Stimulated activated CD4-positive, alpha-beta T cell treated with anti-CD3 and anti-CD28 coated beads, TNF-alpha, amount 100 ng/mL, for 4 hours (primary cell): ENCODE measurements around the gene PGBD1.

Experiments used
- DNase-seq, 3 experiments: peaks; one replicate each; pipeline ENCODE4 v3.0.0-alpha.2; 2020; ENCODE audit warnings: low read depth in 3 of 3

PGBD1 gene

DNA sequence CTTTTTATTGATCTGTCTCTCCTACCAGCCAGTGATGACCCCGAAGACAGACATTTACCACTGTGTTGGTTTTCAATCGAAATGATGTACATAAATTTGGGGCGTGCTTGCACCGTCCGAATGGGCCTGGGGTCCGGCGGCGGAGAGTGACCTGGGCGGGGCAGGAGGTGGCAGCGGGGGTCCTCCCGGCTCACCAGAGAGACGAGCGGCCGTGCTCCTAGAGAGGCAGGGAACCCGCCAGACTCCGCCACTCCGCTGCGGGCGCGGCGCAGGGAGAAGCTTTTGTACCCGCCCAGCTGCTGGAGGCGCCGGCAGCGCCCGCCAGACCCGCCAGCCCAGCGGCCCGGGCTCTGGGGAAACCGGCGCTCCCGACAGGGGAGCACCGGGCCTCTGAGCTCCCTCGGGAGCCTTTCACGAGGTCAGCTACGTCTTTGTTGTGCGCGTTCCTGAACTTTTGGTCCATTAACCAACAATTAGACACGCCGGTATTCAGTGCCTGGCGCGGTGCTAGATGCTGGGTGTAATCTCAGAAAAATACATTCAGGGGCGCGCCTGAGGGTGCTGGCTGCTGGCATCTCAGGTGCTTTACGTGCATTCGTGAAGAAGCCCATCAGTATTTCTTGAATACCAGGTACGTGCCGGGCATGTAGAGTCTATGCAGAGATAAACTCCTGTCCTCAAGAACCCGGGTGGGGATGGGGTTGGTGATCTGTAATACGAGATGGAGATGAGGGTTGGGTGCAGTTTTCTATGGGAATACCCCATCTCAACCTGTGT is at the start of gene PGBD1:
PGBD1 (plus strand) TSS at position 285 of the 777 bp plus-strand sequence. CDS start 2,242 bp downstream, outside the sequence.
- peak in 2 of 3 experiments; percentile 18 to 31 for DNase-seq

DNA sequence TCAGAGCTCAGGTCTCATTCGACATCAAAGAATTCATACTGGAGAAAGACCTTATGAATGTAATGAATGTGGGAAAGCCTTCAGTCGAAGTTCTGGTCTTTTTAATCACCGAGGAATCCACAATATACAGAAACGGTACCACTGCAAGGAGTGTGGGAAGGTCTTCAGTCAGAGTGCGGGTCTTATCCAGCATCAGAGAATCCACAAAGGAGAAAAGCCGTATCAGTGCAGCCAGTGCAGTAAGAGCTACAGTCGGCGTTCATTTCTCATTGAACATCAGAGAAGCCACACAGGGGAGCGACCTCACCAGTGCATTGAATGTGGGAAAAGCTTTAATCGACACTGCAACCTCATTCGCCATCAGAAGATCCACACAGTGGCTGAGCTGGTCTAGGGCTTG is 48.6 kb upstream of the PGBD1 start:
- DNase-seq: no peak

DNA sequence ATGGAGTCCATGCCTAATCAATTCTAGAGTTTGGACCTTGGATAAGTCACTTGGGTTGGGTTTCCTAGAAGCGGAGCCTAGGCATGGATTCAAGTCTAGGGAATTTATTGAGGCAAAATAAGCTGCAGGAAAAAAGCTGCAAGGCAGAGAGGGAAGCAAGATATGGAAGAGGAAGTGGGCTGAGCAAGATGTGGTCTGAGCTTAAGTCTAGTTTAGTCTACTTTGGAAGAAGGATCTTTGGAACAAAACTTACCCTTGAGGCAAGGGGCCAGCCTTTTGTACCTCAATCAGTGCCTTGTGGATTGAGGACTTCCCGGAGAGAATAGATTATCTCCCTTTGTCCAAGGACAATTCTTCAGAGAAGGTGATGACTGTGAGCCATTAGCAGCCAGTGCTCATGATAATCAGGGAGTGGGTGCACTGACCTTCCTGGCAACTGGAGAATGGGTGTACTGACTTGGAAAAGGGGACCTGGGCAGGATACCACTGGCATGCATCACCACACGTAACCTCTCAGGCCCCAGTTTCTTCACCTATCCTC is 45.4 kb upstream of the PGBD1 start:
- DNase-seq: no peak

DNA sequence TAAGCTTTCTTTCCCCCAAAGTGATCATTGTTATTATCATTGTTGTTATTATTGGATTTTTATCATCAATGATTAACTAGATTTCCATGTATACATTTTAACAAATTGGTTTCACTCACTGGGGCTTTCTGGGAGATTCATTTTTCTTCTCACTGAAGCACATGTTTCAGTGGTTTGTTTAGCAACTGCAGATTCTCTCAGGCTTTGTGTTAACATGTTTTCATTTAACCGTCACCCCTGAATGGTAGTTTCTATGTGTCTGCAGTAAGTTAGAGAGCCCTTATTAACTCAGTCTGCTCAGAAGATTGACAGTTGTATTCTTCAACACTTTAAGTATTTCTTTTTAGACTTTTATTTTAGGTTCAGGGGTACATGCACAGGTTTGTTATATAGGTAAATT is 41.7 kb upstream of the PGBD1 start:
- DNase-seq: no peak

DNA sequence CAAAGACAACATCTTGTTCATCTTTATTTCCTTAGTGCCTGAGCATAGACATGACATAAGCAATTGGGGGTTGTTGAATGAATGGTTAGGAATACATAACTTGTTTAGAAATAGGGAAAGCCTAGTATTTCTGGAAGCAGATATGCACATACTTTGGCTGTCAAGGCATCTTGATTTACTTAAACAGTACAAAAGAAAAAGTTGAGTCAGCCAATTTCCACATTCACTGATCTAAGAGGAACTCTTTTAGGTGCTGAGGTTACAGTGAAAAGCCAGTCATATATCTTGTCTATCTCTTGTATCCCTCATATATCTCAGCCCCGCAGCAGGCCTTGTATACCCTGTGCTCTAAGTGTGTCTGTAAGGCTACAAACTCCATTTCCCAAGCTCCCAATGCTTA is 40.9 kb upstream of the PGBD1 start:
- DNase-seq: no peak

- no peak for DNase-seq
Observed at GRCh38 chr6:28243946-28244345, 37.4 kb upstream of the PGBD1 start.

- no peak for DNase-seq
Observed at GRCh38 chr6:28245206-28245941, 36.0 kb upstream of the PGBD1 start.

DNA sequence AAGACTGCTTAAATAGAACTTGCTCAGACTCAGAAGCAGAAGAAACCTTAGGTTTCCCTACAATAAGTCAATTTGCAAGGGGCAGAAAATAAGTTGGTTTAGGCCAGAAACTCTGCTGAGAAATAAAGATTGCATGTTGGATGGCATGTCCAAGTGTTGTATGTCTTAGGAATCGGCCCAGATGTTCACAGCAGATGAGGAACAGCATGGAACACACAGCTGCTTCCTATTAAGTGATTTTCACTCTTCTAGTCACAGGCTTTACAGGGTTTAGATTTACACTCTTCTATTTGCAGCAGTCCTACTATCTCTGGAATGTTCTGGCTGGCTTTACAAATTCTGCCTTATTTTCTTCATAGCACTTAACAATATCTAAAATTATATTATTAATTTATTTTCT is 32.5 kb upstream of the PGBD1 start:
- DNase-seq: no peak

DNA sequence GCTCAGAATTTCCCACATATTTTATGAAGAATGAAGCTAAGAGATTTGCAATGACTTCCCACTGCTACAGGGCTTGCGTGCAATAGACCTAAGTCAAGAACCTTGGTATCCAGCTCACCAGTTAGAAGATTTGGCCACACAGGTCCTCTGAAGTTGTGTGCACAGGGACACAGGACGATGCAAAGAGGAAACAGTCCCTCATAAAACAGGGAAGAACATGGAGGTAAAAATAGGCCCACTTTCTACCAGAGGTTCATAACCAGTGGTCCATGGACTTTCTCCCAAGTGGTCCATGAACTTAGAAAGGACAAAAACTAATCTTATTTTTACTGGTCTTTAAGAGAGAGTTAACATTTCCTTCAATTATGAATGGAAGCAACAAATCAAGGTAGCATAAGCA is 30.6 kb upstream of the PGBD1 start:
- no peak for DNase-seq

GRCh38 chr6:28251661-28252008 is 29.7 kb upstream of the PGBD1 start:
- DNase-seq: peak in 1 of 3 experiments; percentile 1

- DNase-seq: peak; percentile 48 to 67 (median 64)
Observed at GRCh38 chr6:28252009-28252975, 29.1 kb upstream of the PGBD1 start, which contains the start of gene ZKSCAN4. Gene ZKSCAN4, minus strand, starts transcription at chr6:28252269. Its CDS starts 289 bp downstream, at chr6:28251980.

DNA sequence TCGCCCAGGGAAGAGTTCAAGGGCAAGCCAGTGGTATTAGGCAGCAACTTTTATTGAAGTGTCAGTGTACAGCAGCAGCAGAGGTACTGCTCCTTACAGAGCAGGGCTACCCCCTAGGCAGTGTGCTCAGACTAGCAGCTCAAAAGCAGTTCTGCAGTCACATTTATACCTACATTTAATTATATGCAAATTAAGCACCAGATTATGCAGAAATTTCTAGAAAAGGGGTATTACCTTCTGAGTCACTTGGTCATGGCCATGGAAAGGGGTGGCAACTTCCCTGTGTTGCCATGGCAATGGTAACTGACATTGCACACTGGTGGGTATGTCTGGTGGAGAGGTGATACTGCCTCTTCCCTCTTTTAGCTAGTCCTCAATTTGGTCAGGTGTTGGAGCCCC is 27.3 kb upstream of the PGBD1 start:
- DNase-seq: no peak

- no peak for DNase-seq
Observed at GRCh38 chr6:28257042-28257441, 24.3 kb upstream of the PGBD1 start.

GRCh38 chr6:28258877-28259777 is 22.2 kb upstream of the PGBD1 start, which contains the start of gene NKAPL:
Gene NKAPL, plus strand, starts transcription at chr6:28259297. Its CDS starts 75 bp downstream, at chr6:28259372.
- peak in 2 of 3 experiments; percentile 40 to 52 for DNase-seq

- no peak for DNase-seq
Observed at GRCh38 chr6:28263922-28264321, 17.4 kb upstream of the PGBD1 start.

DNA sequence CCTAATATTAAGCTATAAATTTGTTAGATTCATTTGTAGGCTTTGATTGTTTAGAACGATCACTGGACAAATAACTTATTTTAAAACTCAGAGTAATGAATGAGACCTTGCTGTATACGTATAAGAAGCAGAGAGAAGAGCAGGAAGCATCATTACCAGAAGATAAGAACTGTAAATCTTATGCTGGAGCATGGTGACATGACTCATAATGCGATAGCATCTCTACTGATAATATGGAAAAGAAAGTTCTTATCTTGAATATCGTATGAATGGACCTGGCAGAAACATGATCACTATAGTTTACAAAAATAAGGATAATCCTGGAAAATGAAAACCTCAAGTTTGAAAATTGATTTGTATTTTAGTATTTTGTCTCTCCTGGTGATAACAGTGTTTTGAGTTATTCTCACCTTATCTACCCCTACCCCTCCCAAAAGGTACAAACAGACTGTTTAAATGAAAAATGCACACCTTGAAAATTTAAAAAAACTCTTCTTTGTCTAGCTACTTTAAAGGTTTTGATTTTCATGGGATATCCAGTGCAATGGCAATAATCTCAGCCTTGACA is 16.5 kb upstream of the PGBD1 start:
- DNase-seq: no peak

DNA sequence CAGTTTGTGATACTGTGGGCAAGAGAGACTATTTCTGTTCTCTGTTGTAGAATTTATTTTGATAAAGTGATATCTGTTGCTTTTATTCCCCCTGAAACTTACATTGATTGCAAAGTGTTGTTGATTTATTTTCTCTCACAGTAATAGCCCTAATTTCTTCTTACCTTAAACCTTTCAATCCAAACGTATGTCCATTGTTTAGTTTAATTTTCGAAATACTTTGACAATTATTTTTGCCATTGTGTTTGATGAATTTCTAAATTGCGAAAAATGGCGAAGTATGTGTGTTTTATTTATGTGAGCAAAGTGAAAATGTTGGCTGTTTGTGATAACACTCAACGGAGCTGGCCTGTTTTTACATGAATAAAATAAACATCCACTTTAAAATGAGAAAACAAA is 14.8 kb upstream of the PGBD1 start:
- no peak for DNase-seq

- DNase-seq: peak; percentile 72 to 81 (median 73)
Observed at GRCh38 chr6:28266962-28267694, 14.2 kb upstream of the PGBD1 start, which contains the start of gene ZSCAN26. Gene ZSCAN26, plus strand, starts transcription at chr6:28267143. Its CDS starts 4,777 bp downstream, at chr6:28271920.

DNA sequence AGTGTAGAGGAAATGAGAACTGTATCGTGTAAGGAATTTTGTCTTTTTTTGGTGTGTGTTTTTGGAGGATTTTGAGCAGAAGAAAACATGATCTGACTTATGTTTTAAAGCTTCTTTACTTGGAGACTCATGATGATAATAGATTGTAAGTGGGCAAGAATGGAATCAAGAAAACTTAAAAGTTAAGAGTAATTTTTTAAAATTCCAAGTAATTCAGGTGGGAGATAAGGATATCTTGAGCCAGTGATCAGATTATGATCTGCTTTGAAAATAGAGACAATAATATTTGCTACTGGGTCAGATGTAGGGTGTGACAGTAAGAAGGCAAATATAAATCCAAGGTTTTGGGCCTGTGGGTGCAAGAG is 13.7 kb upstream of the PGBD1 start:
- no peak for DNase-seq
